GM21367 (cell line): ENCODE measurements around the gene FAM124B.
"Not testable (repeated sequence)": the region's sequence is repeated elsewhere in the genome, so short reads cannot be mapped to it uniquely, and the experiment has no call there.

ENCODE experiments used
- ATAC-seq: cut with Tn5 transposase; IDR thresholded peaks from one replicate; pipeline ENCODE4 v1.9.1; 2021; ENCODE audit not compliant: unreplicated experiment

The FAM124B gene

GRCh38 chr2:224416656-224417360, 14.9 kb upstream of the FAM124B start:
- no peak for ATAC-seq

- ATAC-seq: no peak
Measured at GRCh38 chr2:224413381-224413780, 11.5 kb upstream of the FAM124B start.

DNA sequence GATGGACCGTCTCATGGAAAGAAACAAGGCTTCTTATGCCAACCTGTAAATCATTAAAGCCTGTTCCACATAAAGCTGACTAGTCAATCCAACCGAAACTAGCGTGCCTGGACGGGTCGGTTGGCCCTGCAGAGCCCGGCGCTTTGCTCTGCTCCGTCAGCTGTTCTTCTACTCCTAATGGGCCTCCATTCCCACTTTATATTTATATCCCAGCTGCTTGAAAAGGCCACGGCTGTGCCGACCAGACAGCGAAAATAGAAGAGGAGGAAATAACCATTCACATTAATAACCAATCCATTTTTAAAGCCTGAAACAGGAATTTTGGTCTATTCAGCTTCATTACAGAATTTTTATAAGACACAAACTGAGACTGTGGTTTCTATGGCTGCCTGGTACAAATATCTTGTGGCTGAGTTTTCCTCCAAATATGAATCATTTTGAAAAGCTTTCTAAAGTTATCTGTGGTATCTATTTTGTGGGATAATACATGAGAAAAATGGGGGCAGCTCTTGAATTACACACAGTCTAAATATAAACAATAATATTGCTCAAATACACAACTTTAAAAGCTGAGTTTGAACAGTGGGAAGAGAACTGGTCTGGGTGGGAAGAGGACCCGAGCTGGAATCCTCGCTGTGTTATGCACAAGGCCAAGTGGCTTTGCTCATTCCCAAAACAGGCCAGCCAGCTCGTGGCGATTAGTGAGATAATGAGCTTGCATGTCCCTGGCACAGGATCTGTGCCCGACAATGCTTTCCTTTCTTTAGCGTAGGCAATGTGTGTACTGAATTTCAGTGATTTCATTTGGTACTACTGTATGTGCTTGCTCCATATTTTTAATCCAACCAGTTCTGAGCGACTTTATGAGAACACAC, 10.5 kb upstream of the FAM124B start:
- no peak for ATAC-seq

DNA sequence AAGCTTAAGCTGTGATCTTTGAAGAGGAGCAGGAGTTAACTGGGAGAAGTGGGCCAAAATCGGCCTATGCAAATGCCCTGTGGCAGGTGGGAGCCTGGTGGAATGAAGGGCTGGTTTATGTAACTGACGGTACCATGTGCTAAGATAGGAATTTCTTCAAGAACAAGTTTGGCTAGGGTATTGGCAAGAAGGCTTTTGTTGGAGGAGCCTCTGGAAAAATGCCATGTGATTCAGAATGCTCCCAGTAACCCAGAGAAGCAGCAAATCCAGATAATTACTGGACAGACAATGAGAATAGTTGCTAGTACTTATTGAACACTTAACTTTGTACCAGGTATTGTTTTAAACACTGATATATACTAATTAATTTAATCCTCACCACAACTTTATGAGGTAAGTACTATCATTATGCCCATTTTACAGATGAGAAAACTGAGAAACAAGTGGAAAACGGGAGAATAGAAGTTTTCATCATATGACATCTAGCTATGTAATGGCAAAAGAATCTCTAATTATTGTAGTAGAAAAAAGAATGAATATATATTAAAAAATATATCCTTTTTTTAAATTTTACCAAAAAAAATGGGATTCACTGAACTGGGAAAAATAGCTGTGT, 9.1 kb upstream of the FAM124B start:
- no peak for ATAC-seq

DNA sequence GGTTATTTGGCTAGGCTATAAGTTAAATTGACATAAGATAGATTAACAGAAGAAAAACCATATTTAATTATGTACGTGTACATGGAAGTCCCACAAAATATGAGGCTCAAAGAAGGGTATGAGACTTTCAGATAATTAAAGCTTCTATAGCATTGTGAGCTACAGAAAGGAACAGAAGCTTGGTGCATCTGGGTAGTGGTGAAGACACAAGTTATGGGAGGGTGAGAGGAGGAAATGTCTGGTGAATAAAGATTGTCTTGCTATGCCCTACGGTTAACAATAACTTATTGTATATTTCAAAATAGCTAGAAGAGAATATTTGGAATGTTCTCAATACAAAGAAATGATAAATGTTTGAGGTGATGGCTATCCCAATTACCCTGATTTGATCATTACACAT, 6.8 kb upstream of the FAM124B start:
- ATAC-seq: no peak

- no peak for ATAC-seq
Measured at GRCh38 chr2:224407241-224407701, 5.4 kb upstream of the FAM124B start.

- ATAC-seq: no peak
Measured at GRCh38 chr2:224405841-224406370, 4.0 kb upstream of the FAM124B start.

DNA sequence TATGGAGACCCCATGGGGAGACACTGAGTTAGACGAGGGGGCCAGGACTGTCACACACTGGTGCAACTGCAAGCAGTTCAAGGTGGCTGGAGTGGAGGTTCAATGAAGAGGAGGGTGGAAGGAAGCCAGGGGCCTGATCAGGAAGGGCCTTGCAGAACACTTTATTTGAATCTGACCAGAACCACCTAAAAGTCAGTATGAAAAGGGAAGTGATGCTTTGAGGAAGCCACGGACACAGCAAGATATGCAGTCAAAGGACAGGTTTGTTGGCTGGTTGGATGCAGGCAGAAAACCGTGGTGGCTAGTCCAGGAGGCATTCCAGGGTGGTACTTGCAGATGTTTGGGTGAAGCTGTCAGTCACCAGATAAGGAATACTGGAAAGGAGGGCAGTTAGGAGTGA, 3.5 kb upstream of the FAM124B start:
- ATAC-seq: peak; percentile 61

- ATAC-seq: no peak
Measured at GRCh38 chr2:224404796-224405195, 2.9 kb upstream of the FAM124B start.

DNA sequence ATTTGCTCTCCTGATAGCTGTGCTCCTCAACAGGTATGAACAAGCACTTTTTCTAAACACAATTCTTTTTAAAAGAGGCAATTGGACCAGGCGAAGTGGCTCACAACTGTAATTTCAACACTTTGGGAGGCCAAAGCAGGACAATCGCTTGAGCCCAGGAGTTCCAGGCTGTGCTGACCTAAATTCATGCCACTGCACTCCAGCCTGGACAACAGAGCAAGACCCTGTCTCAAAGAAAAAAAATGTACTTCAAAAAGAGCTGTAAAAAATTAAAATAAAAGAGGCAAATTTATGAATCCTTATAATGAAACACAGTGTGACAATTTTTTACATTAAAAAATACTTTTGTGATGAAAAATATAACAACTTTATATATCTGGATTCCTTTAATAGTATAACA, 1.8 kb upstream of the FAM124B start:
- ATAC-seq: no peak

DNA sequence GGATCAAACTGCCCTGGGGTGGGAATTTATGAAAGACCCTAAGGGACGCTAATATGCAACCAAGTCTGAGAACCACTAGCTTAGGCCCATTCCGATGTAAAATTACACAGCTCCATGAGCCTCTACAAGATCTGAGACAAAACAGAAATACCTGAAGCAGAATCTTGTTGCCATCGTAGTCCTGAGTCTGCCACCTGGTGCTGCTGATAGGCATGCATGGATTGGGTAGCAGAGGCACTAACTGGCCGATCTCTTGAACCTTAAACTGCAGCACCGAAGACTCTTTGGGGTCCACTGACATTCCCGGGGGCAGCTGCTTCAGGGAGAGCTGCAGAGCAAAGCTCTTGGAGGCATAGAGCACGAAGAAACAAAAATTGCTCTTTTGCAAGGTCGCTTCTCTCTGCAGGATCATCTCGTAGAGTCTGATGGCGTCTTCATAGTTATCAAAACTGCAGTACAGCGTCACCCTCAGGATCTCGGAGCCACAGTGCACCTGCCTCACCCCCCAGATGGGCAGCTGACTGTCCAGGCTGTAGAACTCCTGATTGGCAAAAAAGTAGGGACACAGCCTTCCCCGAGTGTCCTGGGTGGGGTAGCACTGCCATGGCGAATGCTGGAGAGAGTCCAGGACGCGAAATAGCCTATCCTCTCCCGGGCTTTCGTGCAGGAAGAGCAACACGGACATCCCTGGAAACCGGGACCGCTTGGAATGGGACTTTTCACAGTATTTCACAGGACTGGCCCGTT, 848 bp downstream of the FAM124B start:
- no peak for ATAC-seq

DNA sequence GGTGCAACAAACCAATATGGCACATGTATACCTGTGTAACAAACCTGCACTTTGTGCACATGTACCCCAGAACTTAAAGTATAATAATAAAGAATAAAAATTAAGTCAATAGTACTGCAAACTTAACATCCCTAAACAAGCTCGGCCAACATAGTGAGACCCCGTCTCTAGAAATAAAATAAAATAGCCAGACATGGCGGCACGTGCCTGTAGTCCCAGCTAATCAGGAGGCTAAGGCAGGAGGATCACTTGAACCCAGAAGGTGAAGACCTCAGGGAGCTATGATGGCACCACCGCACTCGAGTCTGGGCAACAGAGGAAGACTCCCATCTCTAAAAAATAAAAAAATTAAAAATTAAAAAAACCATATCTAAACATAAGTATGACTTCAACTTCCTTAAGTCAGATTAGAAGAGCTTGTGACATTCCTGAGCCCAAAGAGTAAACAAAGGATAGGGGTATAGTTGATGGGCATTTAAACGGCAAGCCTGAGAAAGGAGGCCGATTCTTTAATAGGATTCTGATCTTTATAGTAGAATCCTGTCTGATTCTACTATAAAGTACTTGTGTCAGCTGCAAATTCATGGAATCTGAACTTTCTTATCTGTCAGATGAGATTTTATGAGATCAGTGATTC, 1.6 kb downstream of the FAM124B start:
- no peak for ATAC-seq

DNA sequence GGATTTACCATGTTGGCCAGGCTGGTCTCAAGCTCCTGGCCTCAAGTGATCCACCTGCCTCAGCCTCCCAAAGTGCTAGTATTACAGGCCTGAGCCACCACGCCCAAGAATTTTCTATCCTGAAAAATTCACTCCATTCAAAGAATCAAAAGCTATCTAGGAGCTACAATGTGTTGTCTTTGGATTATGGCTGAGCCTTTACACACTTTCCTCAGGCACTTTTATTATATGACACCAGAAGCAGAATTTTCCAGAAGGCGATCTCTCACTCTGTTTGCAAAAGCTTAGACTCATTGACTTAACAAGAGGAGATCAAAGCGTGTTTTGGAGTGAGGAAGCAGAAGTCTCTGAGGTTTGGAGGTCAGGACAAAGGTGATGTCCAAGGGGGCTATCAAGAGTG, 3.6 kb downstream of the FAM124B start:
- no peak for ATAC-seq

DNA sequence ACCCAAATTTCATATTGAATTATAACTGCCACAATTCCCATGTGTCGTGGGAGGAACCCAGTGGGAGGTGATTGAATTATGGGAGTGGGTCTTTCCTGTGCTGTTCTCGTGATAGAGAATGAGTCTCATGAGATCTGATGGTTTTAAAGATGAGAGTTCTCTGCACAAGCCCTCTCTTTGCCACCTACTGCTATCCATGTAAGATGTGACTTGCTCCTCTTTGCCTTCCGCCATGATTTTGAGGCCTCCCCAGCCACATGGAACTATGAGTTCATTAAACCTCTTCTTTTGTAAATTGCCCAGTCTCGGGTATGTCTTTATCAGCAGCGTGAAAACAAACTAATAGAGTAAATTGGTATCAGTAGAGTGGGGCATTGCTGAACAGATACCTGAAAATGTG, 4.8 kb downstream of the FAM124B start:
- not testable (repeated sequence) for ATAC-seq

DNA sequence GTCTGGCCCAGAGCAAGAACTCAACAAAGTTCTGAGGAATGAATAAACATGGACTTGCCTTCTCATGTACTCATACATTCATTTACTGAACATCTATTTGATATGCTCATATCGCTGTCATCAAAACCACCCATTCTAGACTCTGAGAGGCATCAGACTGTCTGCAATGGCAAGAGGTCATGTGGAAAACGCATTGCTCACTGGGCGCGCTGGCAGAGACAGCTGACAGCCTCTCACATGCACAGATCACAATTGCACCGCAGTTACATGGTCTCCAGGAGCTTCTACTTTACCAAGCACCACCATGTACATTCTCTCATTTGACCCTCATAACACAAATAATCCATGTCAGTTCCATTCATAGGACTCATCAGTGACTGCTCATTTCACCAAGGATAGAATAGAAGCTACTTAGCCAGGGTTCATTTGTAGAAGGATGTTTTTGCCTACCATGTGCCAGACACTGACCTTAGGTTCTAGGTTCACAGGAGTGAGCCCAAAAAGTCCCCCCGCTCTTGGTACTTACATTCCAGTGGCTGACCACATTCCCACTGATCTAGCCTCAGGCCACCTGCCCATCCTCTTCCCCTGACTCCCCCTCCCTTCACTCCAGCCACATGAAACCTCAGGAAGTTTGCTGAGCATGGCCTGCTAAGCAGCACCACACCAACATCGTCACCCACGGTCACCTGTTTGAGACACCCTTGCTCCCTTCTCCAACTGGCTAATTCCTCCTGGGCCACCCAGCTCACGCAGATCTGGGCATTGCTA, 6.1 kb downstream of the FAM124B start:
- ATAC-seq: no peak

GRCh38 chr2:224393157-224393872, 8.6 kb downstream of the FAM124B start:
- no peak for ATAC-seq

DNA sequence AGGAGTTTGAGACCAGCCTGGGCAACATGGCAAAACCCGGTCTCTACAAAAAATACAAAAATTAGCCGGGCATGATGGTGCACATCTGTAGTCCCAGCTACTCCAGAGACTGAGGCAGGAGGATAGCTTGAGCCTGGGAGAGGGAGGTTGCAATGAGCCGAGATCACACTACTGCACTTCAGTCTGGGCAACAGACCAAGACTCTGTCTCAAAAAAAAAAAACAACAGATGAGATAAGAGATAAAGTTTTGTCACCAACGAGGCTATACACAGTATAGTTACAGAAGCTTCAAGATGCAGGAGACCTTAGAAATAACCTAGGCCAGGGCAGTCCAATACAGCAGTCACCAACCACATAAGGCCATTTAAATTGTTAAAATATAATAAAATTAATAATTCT, 9.4 kb downstream of the FAM124B start:
- ATAC-seq: no peak

GRCh38 chr2:224389317-224389716, 12.6 kb downstream of the FAM124B start:
- ATAC-seq: no peak

GRCh38 chr2:224386876-224387275, 15.0 kb downstream of the FAM124B start:
- no peak for ATAC-seq
